ENCODE results near the gene ETS1.
A peak's percentile ranks its signal among the peaks of the same experiment; 100 is the strongest.

ETS1 gene

DNA sequence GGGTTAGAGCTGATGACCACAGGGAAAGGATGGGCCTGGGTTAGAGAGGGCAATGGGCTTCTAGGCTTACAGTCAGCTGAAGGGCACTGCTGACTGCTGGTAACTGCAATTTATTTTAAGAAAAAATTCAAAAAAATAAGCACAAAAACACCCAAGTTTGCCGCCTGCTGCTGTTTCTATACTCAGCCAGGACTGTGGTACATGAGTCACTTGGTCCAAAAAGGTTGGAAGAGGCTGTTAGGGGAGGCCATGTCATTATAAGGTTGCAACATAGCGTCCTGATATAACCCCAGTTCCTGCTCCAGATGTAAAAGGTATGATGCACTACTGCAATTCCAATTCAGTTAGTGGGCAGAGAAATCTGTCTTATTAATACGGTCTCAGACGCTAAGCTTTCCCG lies 98.9 kb downstream of the ETS1 start:
- FAIRE-seq = no peak

DNA sequence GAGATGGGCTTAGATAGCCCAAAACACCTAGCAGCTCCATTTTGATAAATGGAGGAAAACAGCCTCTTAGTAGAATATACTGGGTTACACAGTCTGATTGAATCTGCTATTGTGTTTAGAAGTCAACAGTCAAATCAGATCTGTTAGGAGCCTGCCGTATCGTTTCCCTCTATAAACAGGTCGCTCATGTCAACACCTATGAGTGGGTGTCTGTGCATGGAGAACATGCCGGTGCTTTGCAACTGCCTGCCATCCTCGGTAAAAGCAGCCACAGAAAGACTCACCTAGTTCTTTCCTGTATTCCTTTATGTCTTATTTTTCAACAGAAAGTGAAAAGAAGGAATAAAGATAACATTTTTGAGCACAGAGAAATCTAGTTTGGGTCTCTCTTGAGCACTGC lies 99.4 kb downstream of the ETS1 start:
- FAIRE-seq (no peak), DNase-seq (ENCODE audit: low spot score) (no peak)

More for the DNA sequence above, 98.9 kb downstream of the ETS1 start:
- no peak for DNase-seq (ENCODE audit: low spot score)

DNA sequence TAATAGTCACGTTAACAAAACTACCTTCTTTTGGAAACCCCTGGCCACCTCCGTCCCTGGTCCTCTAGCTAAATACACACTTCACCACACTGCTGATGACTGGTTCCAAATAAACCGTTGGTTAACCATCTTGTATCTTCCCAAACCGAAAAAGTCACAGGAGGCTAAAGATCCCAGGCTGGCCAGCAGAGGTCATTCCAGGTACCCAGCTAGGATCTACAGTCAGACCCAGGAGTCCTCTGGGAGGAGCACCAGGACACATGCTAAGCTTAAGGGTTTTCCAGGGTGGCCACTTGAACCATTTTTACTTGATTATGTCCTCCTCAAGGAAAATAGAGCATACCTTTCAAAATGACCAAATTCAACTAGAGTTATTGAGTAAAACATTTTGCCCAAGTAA lies 103.2 kb downstream of the ETS1 start:
- FAIRE-seq = no peak
- DNase-seq (ENCODE audit: low spot score) = no peak

DNA sequence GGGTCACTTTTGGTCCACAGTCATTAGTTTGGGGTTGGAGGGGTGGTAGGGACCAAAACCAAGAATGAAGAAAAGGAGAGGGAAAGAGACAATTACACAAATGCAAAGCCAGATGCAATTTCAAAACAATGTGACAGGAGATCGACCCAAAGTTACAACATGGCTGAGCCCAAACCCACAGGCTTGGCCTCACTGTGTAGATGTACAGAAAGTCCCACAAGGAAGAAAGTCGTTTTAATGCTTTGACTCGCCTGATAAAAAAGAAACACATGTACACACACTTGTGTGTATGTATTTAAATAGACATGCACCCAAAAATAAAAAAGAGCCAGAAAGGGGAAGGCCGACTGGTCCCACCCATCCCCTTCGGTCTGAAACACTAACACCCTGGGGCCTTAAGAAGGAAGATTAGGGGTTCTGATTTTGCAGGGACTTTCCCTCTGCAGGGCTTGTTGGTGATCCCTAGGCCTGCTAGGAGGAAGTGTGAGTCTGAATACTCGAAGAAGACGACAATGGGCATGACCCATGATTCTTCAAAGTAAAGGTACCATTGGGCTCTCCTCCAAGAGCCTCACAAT lies 104.1 kb downstream of the ETS1 start:
- FAIRE-seq (no peak), DNase-seq (ENCODE audit: low spot score) (no peak)

DNA sequence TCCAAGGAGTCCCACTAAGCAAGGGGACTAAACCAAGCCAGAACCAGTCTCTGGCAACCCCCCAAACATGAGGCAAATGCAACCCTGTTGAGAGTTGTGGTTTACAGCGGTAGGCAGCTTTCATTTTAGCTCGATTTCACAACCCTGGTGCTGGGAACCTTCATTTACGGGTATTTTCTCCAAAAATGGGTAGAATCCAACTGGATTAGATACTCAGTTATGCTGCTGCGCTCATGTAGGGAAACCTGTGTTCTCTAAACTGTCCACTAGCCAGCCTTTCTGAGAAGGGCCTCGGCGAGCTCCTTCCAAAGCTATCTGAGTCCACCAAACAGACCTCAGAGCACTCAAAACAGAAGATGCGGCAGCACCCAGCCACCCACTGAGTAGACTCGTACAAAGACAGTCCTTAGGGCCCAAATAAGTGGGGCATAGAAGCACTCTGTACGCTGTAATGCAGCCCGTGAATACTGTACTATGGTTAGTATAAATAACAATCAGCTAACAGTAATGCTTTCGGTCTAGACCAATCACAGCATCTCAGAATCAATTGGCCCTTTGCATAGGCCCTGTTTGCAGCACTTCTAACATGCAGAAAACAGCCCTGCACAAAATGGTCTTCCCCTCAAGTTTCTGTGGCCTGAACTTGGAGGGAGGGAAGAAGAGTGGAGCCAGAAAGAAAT lies 104.7 kb downstream of the ETS1 start:
- FAIRE-seq (no peak), DNase-seq (ENCODE audit: low spot score) (no peak)

DNA sequence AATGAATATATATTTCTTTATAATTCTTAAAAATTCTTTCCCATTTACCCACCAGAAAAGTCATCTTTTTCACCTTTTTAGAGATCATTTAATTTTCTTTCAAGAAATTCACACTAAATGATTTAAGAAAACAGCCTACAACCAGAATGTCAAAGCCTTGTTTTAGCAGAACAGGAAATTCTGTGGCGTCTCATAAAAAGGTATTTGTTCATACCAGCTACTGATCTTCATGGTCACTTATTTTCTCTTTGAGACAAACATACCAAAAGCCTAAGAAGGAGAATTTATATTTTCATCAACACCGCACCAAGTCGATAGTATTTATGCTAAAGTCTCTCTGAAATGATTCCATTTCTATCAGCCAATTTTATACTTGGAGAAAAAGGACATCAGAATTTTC lies 105.3 kb downstream of the ETS1 start:
- DNase-seq (ENCODE audit: low spot score) (no peak), FAIRE-seq (no peak)

DNA sequence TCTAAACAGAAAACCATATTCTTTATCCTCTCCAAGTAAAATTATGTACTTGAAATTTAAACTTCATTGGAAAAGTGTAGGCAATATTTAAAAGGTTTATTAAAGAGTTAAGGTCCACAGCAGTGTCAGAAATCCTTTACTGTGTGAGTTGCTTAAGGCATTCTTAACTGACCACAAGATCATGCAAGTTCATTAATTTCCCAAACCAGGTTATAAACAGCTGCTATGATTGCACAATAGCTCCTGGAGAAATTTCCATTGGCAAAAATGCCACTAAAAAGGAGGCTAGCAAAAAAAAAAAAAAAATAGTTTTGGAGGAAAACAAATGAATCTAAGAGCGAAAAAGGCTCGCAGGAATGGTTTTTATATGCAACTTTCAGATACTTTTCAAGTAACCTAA lies 106.2 kb downstream of the ETS1 start:
- no peak for DNase-seq (ENCODE audit: low spot score)
- FAIRE-seq = no peak

DNA sequence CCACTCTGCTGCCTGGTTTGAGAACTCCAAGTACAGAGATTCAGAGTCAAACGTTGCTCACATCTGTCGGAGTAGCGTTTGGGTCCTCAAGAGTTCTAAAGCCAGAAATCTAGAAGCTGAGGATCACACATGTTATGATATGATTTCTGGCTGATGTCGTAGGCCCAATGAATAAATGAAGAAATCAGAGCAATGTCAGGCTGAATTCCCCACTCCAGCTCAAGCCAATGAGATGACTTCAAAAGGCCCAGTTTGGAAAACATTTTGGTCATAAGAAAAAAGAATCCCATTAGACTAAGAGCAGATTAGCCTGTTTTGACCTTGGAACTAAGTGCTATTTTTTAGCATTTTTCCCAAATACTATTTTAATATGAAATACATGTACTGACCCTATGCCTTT lies 106.7 kb downstream of the ETS1 start:
- DNase-seq (ENCODE audit: low spot score) (no peak), FAIRE-seq (no peak)

DNA sequence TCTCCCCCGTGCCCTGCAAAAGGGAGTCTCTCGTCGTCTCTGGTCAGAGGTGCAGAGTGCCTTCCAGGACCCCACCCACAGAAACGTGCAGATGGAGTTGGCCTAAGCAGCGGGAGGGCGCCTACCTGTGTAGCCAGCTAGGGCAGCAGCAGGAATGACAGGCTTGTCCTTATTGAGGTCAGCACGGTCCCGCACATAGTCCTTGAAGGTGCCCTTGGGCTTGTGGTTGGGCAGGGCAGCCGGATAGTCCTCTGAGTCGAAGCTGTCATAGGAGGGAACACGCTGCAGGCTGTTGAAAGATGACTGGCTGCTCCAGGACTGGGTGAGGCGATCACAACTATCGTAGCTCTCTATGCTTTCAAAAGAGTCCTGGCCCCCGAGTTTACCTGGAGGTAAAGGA lies 107.3 kb downstream of the ETS1 start:
- DNase-seq (ENCODE audit: low spot score) (no peak), FAIRE-seq (no peak)

DNA sequence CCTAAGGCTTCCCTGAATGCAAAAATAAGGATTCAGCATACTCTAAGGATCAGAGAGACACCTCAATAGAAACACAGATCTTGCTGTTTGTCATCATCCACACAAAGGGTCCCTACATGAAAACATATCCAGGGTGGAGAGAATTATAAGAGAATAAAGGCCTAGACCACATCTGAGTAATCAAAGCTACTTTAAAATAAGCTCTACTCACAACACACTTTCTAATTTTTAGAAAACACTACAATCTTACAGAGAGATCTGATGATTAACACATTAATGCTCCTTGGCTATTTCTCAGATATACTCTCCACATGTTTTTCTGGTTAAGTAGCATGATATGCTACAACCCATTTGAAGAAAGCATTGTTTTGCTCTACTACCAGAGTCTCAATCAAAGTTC lies 108.2 kb downstream of the ETS1 start:
- DNase-seq (ENCODE audit: low spot score) (no peak), FAIRE-seq (no peak)

DNA sequence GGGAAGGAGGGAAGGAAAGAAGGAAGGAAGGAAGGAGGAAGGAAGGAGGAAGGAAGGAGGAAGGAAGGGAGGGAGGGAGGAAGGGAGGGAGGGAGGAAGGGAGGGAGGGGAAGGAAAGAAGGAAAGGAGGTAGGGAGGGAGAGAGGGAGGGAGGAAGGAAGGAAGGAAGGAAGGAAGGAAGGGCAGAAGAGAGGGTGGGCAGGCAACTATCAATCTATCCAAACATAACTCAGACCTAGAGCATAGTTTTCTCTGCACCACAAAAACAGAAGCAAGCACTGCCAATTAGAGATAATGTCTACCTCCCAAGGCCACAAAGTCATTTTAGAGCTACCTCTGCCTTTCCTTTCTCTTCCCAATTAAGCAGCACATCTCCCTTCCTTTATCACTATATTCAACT lies 109.1 kb downstream of the ETS1 start:
- DNase-seq (ENCODE audit: low spot score) (no peak), FAIRE-seq (no peak)

DNA sequence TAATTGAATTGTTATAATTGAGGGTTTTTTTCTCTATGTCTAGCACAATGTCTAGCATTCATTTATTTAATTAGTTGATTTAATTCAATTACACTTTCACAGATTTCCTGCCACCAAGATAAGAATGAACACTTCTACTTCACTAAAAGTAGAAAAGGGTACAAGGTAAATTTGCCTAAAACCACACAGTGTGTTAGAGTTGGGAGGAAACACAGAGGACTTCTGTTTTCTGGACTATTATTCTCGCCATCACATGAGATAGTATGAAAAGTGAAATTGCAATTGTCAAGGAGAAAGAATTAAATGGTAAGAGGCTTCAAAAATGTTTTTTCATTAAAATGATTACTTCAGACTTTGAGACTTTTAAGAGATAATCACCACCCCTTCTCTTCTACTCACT lies 109.5 kb downstream of the ETS1 start:
- DNase-seq (ENCODE audit: low spot score) (no peak), FAIRE-seq (no peak)

DNA sequence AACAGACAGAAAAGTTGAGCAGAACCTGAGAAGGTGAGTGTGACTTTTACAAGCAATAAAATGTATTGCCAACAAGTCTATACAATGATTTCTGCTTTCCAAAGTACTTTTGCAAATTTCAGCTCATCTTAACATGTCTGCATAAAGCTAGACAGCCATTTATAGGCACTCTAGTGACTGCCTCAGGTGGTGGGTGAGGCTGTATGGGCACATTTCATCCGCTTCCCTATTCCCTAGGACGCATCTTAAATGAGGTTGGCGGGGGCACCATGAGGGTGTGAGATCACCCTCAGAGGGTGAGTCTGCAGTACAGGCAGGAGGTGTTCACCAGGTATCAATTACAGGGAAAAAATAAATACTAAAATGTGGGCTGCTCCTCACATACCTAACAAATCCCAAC lies 110.1 kb downstream of the ETS1 start:
- no peak for FAIRE-seq

DNA sequence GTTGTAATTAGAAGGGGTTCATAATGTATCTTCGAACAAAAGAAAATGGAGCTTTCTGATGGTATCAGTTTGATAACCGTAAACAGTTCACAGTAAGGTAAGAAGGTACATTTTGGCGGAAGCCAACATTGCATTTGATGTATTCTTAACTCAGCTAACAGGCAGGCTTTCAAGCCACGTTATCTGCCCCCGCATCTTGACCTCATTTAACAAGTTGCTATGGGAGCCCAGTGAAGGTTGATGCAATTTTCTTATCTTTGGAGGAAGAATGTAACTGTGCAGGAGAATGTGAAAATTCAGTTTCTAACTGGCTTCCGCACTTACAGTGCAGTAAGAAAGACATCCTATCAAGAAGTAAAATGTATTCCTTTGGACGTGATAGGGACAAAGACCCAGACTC lies 110.6 kb downstream of the ETS1 start:
- FAIRE-seq (no peak), DNase-seq (ENCODE audit: low spot score) (no peak)

More for the DNA sequence above, 110.1 kb downstream of the ETS1 start:
- DNase-seq (ENCODE audit: low spot score) = no peak

DNA sequence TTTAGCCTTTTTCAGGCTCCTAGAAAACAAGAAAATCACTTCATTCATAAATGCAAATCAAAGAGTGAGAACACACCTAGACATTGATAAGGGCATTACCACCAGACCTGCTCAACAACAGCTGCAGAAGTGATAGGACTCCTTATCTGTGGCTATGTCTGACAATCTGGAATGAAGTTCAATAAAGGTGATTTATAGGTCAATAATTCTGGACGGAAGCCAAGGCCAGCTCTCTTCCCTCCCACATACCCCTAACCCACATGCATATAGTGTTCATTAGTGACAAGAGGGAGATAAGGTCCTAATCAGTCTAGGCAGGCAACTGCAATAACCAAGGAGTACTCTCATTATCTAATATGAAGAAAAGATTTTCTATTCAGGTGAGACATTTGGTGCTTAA lies 111.3 kb downstream of the ETS1 start:
- DNase-seq (ENCODE audit: low spot score) (no peak), FAIRE-seq (no peak)

DNA sequence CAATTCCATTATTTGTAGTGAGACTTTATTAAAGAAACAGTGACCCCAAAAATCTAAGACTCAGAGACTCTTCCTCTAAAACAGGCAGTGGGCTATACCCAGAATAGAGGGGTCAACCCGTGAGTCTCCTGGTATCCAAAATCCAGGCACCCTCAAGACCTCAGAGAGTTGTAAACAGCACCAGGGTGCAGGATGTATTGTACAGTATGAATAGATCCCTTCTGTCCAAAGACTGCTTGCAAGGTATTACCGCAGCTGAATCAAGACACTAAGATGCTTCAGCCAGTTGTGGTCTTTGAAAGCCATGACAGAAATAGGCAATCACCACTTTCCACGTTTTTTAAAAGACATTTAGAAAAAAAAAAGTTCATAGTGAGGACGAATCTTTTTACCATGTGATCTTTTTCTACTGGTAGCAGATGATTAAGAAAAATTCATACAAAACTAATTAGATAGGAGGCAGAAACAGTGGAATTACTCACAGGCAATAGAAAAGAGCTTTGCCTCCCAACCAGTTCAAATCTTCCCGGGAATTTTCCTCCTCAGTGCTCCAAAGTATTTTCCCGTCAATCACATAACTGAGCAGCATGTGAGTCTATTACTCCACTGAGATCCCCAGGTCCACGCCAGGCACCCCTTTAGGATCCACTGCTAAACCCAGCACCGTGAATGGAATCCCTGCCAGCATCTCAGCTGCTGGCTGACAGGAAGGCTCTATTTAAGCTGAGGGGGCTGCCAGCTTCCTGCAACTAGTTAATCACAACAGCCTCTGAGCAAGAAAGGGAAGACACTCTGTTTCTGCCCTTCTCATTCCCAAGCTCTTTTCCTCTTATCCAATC lies 113.1 kb downstream of the ETS1 start:
- no peak for DNase-seq (ENCODE audit: low spot score)
- FAIRE-seq = no peak

DNA sequence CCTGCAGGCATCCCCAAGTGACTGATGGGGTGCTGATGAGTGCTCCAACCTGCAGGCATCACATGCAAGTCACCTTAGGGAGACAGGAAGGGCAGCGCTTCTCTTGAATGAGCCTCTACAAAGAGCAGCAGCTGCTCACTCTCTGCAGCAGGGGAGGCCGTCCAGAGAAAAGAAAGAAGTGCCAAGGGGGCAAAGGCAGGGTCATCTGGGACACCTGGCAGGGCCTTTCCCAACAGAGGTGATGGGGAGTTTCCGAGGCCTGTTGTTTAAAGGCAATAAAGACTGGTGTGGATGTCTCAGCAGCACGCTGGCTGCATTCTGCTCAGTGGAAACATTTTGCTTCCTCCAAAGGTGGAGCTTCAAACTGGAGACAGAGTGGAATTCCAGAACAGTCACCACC lies 113.7 kb downstream of the ETS1 start:
- FAIRE-seq = no peak
- no peak for DNase-seq (ENCODE audit: low spot score)

DNA sequence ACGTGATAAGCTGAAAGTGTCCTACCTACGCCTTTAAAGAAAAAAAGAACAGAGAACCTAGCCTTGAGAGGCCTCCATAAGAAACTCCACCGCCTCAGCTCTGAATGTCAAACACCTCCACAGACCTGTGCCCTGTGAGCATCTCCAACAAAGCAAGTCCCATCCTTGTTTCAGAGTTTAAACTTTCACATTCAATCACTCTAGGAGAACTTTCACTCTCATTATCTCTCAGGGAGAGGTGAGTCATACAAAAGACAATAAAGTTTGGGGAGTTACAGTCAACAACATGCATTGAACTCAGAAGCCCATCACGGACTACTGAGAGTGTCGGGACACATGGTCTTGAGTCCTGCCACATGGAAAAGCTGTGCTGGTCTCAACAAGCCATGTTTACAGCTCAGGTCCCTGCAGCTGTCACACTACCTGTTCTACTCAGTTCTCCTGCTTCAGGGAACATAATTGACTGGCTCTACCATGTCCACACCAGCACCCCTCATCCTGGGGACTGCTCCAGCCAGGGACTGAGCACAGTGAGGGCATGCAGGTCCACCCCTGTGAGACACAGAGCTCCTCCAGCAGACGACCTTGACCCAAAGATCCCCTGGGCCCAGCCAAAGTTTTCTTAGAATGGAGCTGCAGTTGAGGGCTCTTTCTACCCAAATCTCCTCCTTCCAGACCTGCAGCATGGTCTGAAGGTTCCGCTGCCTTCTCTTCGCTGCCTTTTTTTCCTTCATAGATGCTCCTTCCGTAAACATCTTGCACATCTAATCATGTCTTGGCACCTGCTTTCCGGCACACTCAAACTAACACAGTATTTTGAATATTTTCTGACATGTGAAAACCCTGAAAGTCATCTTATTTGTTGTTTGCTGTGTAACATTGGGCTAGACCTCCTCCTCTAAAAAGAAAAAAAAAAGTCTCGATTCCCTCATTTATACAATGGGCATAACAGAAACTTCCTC lies 114.9 kb downstream of the ETS1 start:
- FAIRE-seq = no peak

DNA sequence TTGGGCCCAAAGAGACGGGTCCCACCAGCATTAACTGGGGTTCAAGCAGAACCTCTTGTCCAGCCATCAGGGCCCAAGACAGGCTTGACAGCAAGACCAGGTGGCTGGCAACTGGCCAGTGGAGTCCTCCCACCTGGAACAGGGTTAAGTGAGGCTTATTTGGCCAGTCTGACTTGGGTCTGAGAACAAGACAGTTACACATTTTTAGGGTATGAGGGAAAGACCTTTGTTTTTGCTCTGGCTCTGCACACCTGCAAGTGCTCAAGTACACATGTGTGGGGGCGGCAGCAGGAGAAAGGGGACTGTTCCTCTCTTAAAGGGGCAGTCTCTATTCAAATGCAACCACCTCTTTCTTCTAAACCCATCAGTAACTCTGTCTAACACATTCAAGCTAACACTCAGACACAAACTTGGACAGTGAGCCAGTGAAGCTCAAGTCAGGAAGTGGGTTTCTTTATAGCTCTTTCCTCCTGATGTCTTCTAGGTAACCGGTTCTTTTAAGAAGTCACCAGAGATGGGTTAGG lies 116.2 kb downstream of the ETS1 start:
- no peak for FAIRE-seq
- DNase-seq (ENCODE audit: low spot score) = peak; percentile 7

More for the DNA sequence above, 114.9 kb downstream of the ETS1 start:
- DNase-seq (ENCODE audit: low spot score) = no peak

DNA sequence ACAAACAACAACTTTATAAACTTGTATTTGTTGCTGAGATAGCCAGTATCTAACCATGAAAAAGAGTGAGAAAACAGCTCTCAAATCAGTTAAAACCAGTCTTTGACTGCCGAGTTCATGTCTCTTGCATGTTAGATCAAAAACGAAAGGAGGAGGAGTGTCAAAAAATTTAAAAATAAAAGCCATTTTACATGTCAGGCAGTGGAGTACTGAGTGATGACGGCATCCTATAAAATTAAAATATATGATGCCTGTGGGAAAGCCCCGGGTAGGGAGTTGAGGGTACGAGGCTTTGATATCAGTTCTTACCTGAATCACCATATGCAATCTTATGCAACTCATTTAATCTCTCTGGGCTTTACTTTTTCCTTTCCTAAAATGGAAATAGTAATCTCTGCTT lies 117.3 kb downstream of the ETS1 start:
- FAIRE-seq (no peak), DNase-seq (ENCODE audit: low spot score) (no peak)

DNA sequence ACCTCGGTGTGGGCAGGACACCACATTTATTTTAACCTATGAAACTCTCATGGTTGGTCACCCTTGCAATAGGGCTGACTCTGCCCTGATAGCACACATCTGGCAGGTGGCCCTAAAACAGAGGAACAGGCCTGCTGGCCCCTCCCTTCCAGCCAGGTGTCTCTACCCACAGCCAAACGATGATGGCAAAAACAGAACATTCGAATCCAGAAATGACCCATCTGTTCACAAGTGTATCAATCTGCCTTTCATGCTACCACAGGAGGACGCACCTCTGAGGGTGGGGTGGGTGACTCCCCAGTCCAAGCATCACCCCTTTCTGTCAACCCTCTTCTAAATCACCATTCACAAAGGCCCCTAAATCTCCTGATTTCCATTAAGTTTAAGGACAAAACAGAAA lies 118.1 kb downstream of the ETS1 start:
- DNase-seq (ENCODE audit: low spot score) = no peak
- FAIRE-seq = no peak

All from urothelium cell line (cell line).